HepG2 (cell line): Measurements from ENCODE around the gene LMBRD2. TPM values are rescaled to one million over a fixed set of nuclear protein-coding genes. Genes with fewer than 3 reads are reported as not detected.

Source experiments
- ATF6 ChIP-seq: sonication (generic); formaldehyde crosslinking; conservative IDR thresholded peaks from 2 replicates; pipeline ENCODE4 v1.4.0; 2020; ENCODE audit warnings: missing genetic modification reagents
- CHD4 ChIP-seq: fragments of 200-600 bp; sonication (generic); IDR thresholded peaks from 2 replicates; pipeline ENCODE4 v1.7.0; 2017; ENCODE audit warnings: mild to moderate bottlenecking, low read length, borderline replicate concordance
- HNF4A ChIP-seq: sonication (generic); formaldehyde crosslinking; IDR thresholded peaks from 2 replicates; pipeline ENCODE4 v1.4.0; 2020; ENCODE audit warnings: missing genetic modification reagents
- JARID2 ChIP-seq: sonication (generic); formaldehyde crosslinking; IDR thresholded peaks from 2 replicates; pipeline ENCODE4 v1.8.1; 2023; ENCODE audit warnings: missing genetic modification reagents, inconsistent platforms; ENCODE audit not compliant: insufficient replicate concordance
- KAT8 ChIP-seq: IDR thresholded peaks from 2 replicates; pipeline ENCODE4 v1.6.1; 2016; ENCODE audit warnings: missing genetic modification reagents, missing compliant biosample characterization
- NCOA2 ChIP-seq: sonication (generic); formaldehyde crosslinking; IDR thresholded peaks from 2 replicates; pipeline ENCODE4 v1.8.0; 2022; ENCODE audit warnings: inconsistent platforms
- PRDM15 ChIP-seq: sonication (generic); formaldehyde crosslinking; IDR thresholded peaks from 2 replicates; pipeline ENCODE4 v1.4.0; 2020; ENCODE audit warnings: missing genetic modification reagents
- SAFB2 ChIP-seq: sonication (generic); formaldehyde crosslinking; IDR thresholded peaks from 2 replicates; pipeline ENCODE4 v1.5.1; 2020; ENCODE audit warnings: missing genetic modification reagents, low read depth, mild to moderate bottlenecking, borderline replicate concordance
- SOX6 ChIP-seq, 2 experiments: fragments of 450-650 bp in 1 of 2; sonication (generic) in 1 of 2; formaldehyde crosslinking in 1 of 2; IDR thresholded peaks; 2 replicates each; pipeline versions ENCODE4 v1.4.0 to v1.6.1; 2017 to 2020; ENCODE audit warnings: antibody characterized with exemption in 1 of 2, mild to moderate bottlenecking in 1 of 2, missing genetic modification reagents in 1 of 2
- TCF7L2 ChIP-seq: IDR thresholded peaks from 2 replicates; pipeline ENCODE4 v1.6.1; 2011; ENCODE audit warnings: mild to moderate bottlenecking, low read depth, low read length, moderate library complexity
- ZBTB40 ChIP-seq, 2 experiments: fragments of 450-650 bp in 1 of 2; sonication (generic) in 1 of 2; formaldehyde crosslinking in 1 of 2; IDR thresholded peaks; 2 replicates each; pipeline versions ENCODE4 v1.6.1 to v1.8.0; 2016 to 2022; ENCODE audit warnings: antibody characterized with exemption in 1 of 2, mild to moderate bottlenecking in 1 of 2, missing genetic modification reagents in 1 of 2
- ZKSCAN5 ChIP-seq: sonication (generic); formaldehyde crosslinking; IDR thresholded peaks from 2 replicates; pipeline ENCODE4 v1.5.1; 2020; ENCODE audit warnings: mild to moderate bottlenecking, missing genetic modification reagents
- ZNF878 ChIP-seq: sonication (generic); formaldehyde crosslinking; IDR thresholded peaks from 2 replicates; pipeline ENCODE4 v1.8.1; 2023; ENCODE audit warnings: mild to moderate bottlenecking, missing genetic modification reagents, moderate library complexity
- polyA plus RNA-seq, 8 experiments: library from polyadenylated mRNA; depleted of rRNA in 3 of 8; stranded (reverse) in 7 of 8; unstranded in 1 of 8; fragments of >200 nt; fragmentation: Illumina TruSeq in 4 of 8; extraction: Trizol in 4 of 8; gene quantifications; 2 replicates each; pipeline versions ENCODE4 v1.2.1 to v1.2.3, GENCODE V29; 2011 to 2016; ENCODE audit warnings: low read depth in 4 of 8, missing spikeins in 1 of 8, mixed read lengths in 1 of 8; ENCODE audit not compliant: insufficient read depth in 1 of 8
- total RNA-seq, 5 experiments: library from RNA; depleted of rRNA; stranded (reverse); fragments of >200 nt; fragmentation: Illumina TruSeq; extraction: Trizol; gene quantifications; 2 replicates each; pipeline ENCODE4 v1.2.3, GENCODE V29; 2016; ENCODE audit warnings: low read depth in 1 of 5

LMBRD2 gene
- total and polyA plus RNA-seq, 2 of the 13 experiments (the other 11 are each of a cell fraction or from before 2014, with no cell fraction given), result 2.0 to 4.7 TPM

- TF ChIP-seq PRDM15, result peak; percentile 87
- no peak for TF ChIP-seq SAFB2 (CRISPR knock-in tag)
- TF ChIP-seq NCOA2 (CRISPR knock-in tag), result peak; percentile 97
- TF ChIP-seq HNF4A (CRISPR knock-in tag), result peak; percentile 96
- peak; percentile 97 for TF ChIP-seq TCF7L2
- TF ChIP-seq ZNF878 (CRISPR knock-in tag), result no peak; the same call in 1 of the 2 replicates
- TF ChIP-seq JARID2 (CRISPR knock-in tag), result no peak
- peak; percentile 64; the same call in 1 of the 2 replicates for TF ChIP-seq KAT8
- TF ChIP-seq CHD4, result peak; percentile 62; the same call in 1 of the 2 replicates
- no peak for TF ChIP-seq ZBTB40 (IDR thresholded peaks at IDR 0.05)
- no peak; the same call in 1 of the 2 replicates for TF ChIP-seq ZBTB40 (CRISPR knock-in tag; IDR thresholded peaks at IDR 0.05)
- no peak for TF ChIP-seq SOX6 (IDR thresholded peaks at IDR 0.05)
- peak; percentile 83 for TF ChIP-seq SOX6 (CRISPR knock-in tag; IDR thresholded peaks at IDR 0.05)
- no peak for TF ChIP-seq ZKSCAN5
- no peak for TF ChIP-seq ATF6
Measured at GRCh38 chr5:36180556-36181350, 29.1 kb upstream of the LMBRD2 start (continued).
